HCT116 (cell line): ENCODE results near the gene ABHD2. TPM values are rescaled to one million over a fixed set of nuclear protein-coding genes. Genes with fewer than 3 reads are reported as not detected.
A peak's percentile ranks its signal among the peaks of the same experiment; 100 is the strongest.

ENCODE experiments used
- ATAC-seq: fragments of 200-7000 bp; cut with Tn5 transposase; 2 replicates; pipeline ENCODE4 v1.9.1; 2020; ENCODE audit warnings: mild to moderate bottlenecking, moderate library complexity
- BruUV-seq: library from RNA; stranded (reverse); fragments of 400-500 nt; replicated peaks from 2 replicates; lab custom pipeline; 2021; lab: Mats Ljungman, UMichigan
- CTCF ChIA-PET: fragments of 300-600 bp; sonication (Branson Sonifier 250); formaldehyde crosslinking; loops from one replicate; lab custom pipeline; 2021; ENCODE audit warnings: antibody characterized with exemption; lab: Charles Lee
- POLR2A ChIA-PET: fragments of 300-600, 350-600 bp; sonication (Branson Sonifier 250); formaldehyde crosslinking; loops from one replicate; lab custom pipeline; 2021; ENCODE audit warnings: antibody characterized with exemption; lab: Charles Lee
- RAD21 ChIA-PET, 2 experiments: fragments of 300-600 bp; sonication (Branson Sonifier 250); formaldehyde crosslinking; loops; one replicate each; lab custom pipeline; 2023; ENCODE audit warnings: low total read pairs in 2 of 2; ENCODE audit not compliant: uncharacterized antibody in 2 of 2, unreplicated experiment in 2 of 2, low non-redundant PET in 1 of 2; lab: Charles Lee
- DNase-seq: peaks from one replicate; pipeline ENCODE4 v3.0.0-alpha.2; 2010; ENCODE audit warnings: low read depth, low spot score
- H2AFZ ChIP-seq: fragments of 200-600 bp; shearing (Covaris generic), sonication (generic); 2 replicates; pipeline ENCODE4 v1.6.1; 2017; ENCODE audit warnings: low read depth, mixed run types, mixed read lengths, antibody characterized with exemption, low read length; ENCODE audit not compliant: poor library complexity, severe bottlenecking
- H3K27ac ChIP-seq: 2 replicates; pipeline ENCODE4 v1.5.1; 2012; ENCODE audit warnings: low read depth, low read length
- H3K27me3 ChIP-seq: fragments of 200-600 bp; sonication (generic); 2 replicates; pipeline ENCODE4 v1.6.1; 2016; ENCODE audit warnings: mixed run types, low read length, mixed read lengths; ENCODE audit not compliant: insufficient read depth
- H3K36me3 ChIP-seq, 2 experiments: fragments of 200-500 bp in 1 of 2; fragments of 200-600 bp in 1 of 2; sonication (Bioruptor generic) in 1 of 2; sonication (generic) in 1 of 2; 2 replicates each; pipeline versions ENCODE4 v1.5.1 to v1.6.1; 2014 to 2016; ENCODE audit warnings: low read length in 2 of 2, inconsistent platforms in 1 of 2, mixed read lengths in 1 of 2, mixed run types in 1 of 2; ENCODE audit not compliant: insufficient read depth in 2 of 2, control insufficient read depth in 1 of 2
- H3K4me1 ChIP-seq, 2 experiments: fragments of 200-600 bp in 1 of 2; sonication (generic) in 1 of 2; 2 replicates each; pipeline versions ENCODE4 v1.5.1 to v1.6.1; 2012 to 2017; ENCODE audit warnings: low read length in 2 of 2, inconsistent platforms in 1 of 2, mild to moderate bottlenecking in 1 of 2, mixed read lengths in 1 of 2, mixed run types in 1 of 2, moderate library complexity in 1 of 2; ENCODE audit not compliant: insufficient read depth in 2 of 2, control insufficient read depth in 1 of 2
- H3K4me2 ChIP-seq: fragments of 200-600 bp; sonication (generic); 2 replicates; pipeline ENCODE4 v1.6.1; 2017; ENCODE audit warnings: mixed run types, low read length, mixed read lengths
- H3K4me3 ChIP-seq, 2 experiments: fragments of 200-600 bp in 1 of 2; sonication (generic) in 1 of 2; replicated peaks in 1 of 2; 2 replicates each; pipeline ENCODE4 v1.5.1; 2011 to 2016; ENCODE audit warnings: low read length in 2 of 2, control low read depth in 1 of 2, low read depth in 1 of 2, mild to moderate bottlenecking in 1 of 2, mixed read lengths in 1 of 2, mixed run types in 1 of 2
- H3K79me2 ChIP-seq: fragments of 200-600 bp; sonication (generic); 2 replicates; pipeline ENCODE4 v1.6.1; 2017; ENCODE audit warnings: mild to moderate bottlenecking, mixed run types, low read length, moderate library complexity, mixed read lengths; ENCODE audit not compliant: insufficient read depth
- H3K9ac ChIP-seq: fragments of 200-600 bp; sonication (generic); 2 replicates; pipeline ENCODE4 v1.6.1; 2016; ENCODE audit warnings: low read length, mixed read lengths
- H3K9me2 ChIP-seq: fragments of 200-600 bp; sonication (generic), shearing (Covaris generic); 2 replicates; pipeline ENCODE4 v1.6.1; 2017; ENCODE audit warnings: mixed run types, mild to moderate bottlenecking, moderate library complexity; ENCODE audit not compliant: insufficient read depth
- H3K9me3 ChIP-seq, 2 experiments: fragments of 200-500 bp in 1 of 2; fragments of 200-600 bp in 1 of 2; sonication (Bioruptor generic) in 1 of 2; sonication (generic) in 1 of 2; 2 replicates each; pipeline ENCODE4 v1.6.1; 2014 to 2017; ENCODE audit warnings: low read length in 2 of 2, mixed read lengths in 2 of 2, inconsistent platforms in 1 of 2, low read depth in 1 of 2, mild to moderate bottlenecking in 1 of 2, mixed run types in 1 of 2, moderate library complexity in 1 of 2; ENCODE audit not compliant: control insufficient read depth in 1 of 2, insufficient read depth in 1 of 2
- H4K20me1 ChIP-seq: fragments of 200-600 bp; sonication (generic), shearing (Covaris generic); 2 replicates; pipeline ENCODE4 v1.6.1; 2017; ENCODE audit warnings: mixed run types, mild to moderate bottlenecking, moderate library complexity; ENCODE audit not compliant: insufficient read depth
- CBX3 ChIP-seq: IDR thresholded peaks from 2 replicates; pipeline ENCODE4 v1.6.1; 2012; ENCODE audit warnings: low read depth
- CTCF ChIP-seq, 3 experiments: fragments of 200-600 bp in 1 of 3; sonication (generic) in 1 of 3; IDR thresholded peaks in 2 of 3; conservative IDR thresholded peaks in 1 of 3; 2 replicates each; pipeline ENCODE4 v1.5.1; 2012 to 2017; ENCODE audit warnings: low read depth in 2 of 3, low read length in 2 of 3, antibody characterized with exemption in 1 of 3, borderline replicate concordance in 1 of 3, control low read depth in 1 of 3, mild to moderate bottlenecking in 1 of 3, mixed read lengths in 1 of 3, mixed run types in 1 of 3, moderate library complexity in 1 of 3; ENCODE audit not compliant: insufficient read depth in 1 of 3
- EZH2 ChIP-seq: fragments of 200-600 bp; sonication (generic); IDR thresholded peaks from 2 replicates; pipeline ENCODE4 v1.6.1; 2017; ENCODE audit warnings: antibody characterized with exemption, mixed run types
- POLR2A ChIP-seq: IDR thresholded peaks from 2 replicates; pipeline ENCODE4 v1.7.0; 2011; ENCODE audit warnings: borderline replicate concordance; ENCODE audit not compliant: insufficient read depth, insufficient read length; ENCODE audit errors: extremely low read depth
- POLR2AphosphoS5 ChIP-seq: IDR thresholded peaks from 2 replicates; pipeline ENCODE4 v1.6.1; 2011; ENCODE audit warnings: mild to moderate bottlenecking, low read depth, low read length, moderate library complexity
- RAD21 ChIP-seq: IDR thresholded peaks from 2 replicates; pipeline ENCODE4 v1.6.1; 2012; ENCODE audit warnings: low read depth, mild to moderate bottlenecking
- SP1 ChIP-seq: IDR thresholded peaks from 2 replicates; pipeline ENCODE4 v1.6.1; 2012; ENCODE audit warnings: low read depth
- ZBTB33 ChIP-seq: IDR thresholded peaks from 2 replicates; pipeline ENCODE4 v1.6.1; 2011; ENCODE audit warnings: mild to moderate bottlenecking, low read length, moderate library complexity; ENCODE audit not compliant: insufficient replicate concordance; ENCODE audit errors: extremely low read depth
- ZFX ChIP-seq: fragments of 450-650 bp; IDR thresholded peaks from 2 replicates; pipeline ENCODE4 v1.6.1; 2017
- ZNF274 ChIP-seq: fragments of 200-500 bp; sonication (Bioruptor generic); IDR thresholded peaks from 2 replicates; pipeline ENCODE4 v1.6.1; 2014; ENCODE audit warnings: mild to moderate bottlenecking, low read depth, low read length, inconsistent platforms
- intact Hi-C: fragments of 100-400 bp; cut with micrococcal nuclease; formaldehyde crosslinking; loops from 2 replicates; pipeline ENCODE4 v1.10.0; 2022
- total RNA-seq: library from RNA; stranded (reverse); gene quantifications from one replicate; pipeline ENCODE4 v1.2.1, GENCODE V29; 2021; ENCODE audit not compliant: unreplicated experiment

ABHD2 gene
- total RNA-seq, 1 experiment from 2014 or later: 40.8 TPM

- intact Hi-C loops: loop anchor here (5.0 kb wide), 1 partner anchor 52 kb away; no protein-coding TSS in a partner anchor
- peaks cover 0 to 14% of the 10 kb centered on the region in 2 experiments; a peak in 2 of 4 replicates for H3K4me1 ChIP-seq
- POLR2A ChIA-PET: interaction anchor here (1.1 kb wide), 1 partner anchor 13 kb away, joined by 3 read pairs; the partner anchor contains the start of gene ABHD2
- no peak overlapping the region; the same call in 1 of the 2 replicates for H3K4me2 ChIP-seq
- H3K36me3 ChIP-seq: no peaks in the 10 kb centered on the region
- TF ChIP-seq EZH2 (no peak), RAD21 (no peak), CTCF (IDR thresholded peaks at IDR 0.05 in 2 of 3, conservative IDR thresholded peaks at IDR 0.05 in 1 of 3; ENCODE audit: borderline replicate concordance in 1 of 3, insufficient read depth in 1 of 3, low read depth in 2 of 3, low read length in 2 of 3) (no peak), SP1 (no peak), POLR2A (no peak), ZFX (no peak), ZBTB33 (no peak), POLR2AphosphoS5 (no peak), CBX3 (no peak), ZNF274 (no peak)
- TF ChIP-seq, all 23 proteins: peak for 0
- RAD21 ChIA-PET: no interaction called here
- Histone ChIP-seq H3K27ac (no peak overlapping the region), H3K9ac (no peak overlapping the region), H3K79me2 (no peaks in the 10 kb centered on the region), H3K9me2 (no peaks in the 10 kb centered on the region), H3K9me3 (no peaks in the 10 kb centered on the region), H3K27me3 (no peaks in the 10 kb centered on the region), H4K20me1 (no peaks in the 10 kb centered on the region), H2AFZ (peak overlapping the region; percentile 26), H3K4me3 (no peak overlapping the region)
- CTCF ChIA-PET: interaction anchor here (1.5 kb wide), 1 partner anchor 13 kb away, joined by 3 read pairs; the partner anchor contains the start of gene ABHD2
- no peak for DNase-seq
- no TSS peak for BruUV-seq
- ATAC-seq: no peak
Observed at GRCh38 chr15:89075101-89075640, 13.1 kb upstream of the ABHD2 start.
